A172 (cell line): ENCODE results near the gene NF2. TPM values are rescaled to one million over a fixed set of nuclear protein-coding genes. Genes with fewer than 3 reads are reported as not detected.

Source experiments
- DNase-seq: peaks from one replicate; pipeline ENCODE4 v3.0.0-alpha.2; 2015; ENCODE audit warnings: low spot score
- total RNA-seq: library from RNA; depleted of rRNA; stranded (reverse); fragments of >200 nt; shearing (Covaris generic); gene quantifications from 2 replicates; pipeline ENCODE4 v1.2.3, GENCODE V29; 2014

The NF2 gene
- total RNA-seq, 1 experiment from 2014 or later, result 3.7 TPM

DNA sequence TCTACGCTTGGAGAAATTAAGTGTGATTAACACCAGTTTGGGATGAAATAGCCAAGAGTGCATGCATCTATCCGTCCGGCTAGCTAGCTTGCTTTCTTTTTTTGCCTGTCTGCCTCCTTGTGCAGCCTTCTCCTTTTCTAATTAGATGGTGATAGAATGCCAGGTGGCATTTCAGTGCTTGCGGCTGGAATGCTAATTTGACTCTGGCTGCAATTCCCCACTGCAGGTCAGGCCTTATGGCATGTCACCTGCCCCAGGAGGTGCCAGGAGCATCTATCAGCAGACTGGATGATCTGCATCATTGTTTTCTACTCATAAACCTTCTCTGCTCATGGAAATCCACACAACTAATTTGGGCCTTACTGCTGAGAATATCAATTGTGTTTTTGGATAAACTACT lies 65.2 kb downstream of the NF2 start:
- DNase-seq, result no peak

DNA sequence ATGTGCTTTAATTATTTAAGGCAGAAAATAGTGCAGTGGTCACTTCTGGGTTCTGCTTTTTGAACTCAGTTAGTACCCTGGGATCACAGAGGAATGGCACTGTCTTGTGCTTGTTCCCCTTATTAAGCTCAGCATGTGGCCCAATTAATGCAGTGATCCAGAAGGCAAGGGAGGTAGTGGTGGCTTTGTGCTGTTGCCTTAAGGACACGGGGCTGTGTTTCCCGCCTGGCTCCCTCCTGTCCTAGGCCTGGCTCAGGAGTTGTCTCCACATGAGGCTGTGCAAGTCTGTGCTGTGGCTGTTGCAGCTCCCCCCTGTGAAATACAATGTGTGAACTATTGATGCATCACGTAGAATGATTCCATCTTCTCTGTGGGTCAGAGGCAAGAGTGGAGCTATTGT lies 67.2 kb downstream of the NF2 start:
- DNase-seq, result no peak

DNA sequence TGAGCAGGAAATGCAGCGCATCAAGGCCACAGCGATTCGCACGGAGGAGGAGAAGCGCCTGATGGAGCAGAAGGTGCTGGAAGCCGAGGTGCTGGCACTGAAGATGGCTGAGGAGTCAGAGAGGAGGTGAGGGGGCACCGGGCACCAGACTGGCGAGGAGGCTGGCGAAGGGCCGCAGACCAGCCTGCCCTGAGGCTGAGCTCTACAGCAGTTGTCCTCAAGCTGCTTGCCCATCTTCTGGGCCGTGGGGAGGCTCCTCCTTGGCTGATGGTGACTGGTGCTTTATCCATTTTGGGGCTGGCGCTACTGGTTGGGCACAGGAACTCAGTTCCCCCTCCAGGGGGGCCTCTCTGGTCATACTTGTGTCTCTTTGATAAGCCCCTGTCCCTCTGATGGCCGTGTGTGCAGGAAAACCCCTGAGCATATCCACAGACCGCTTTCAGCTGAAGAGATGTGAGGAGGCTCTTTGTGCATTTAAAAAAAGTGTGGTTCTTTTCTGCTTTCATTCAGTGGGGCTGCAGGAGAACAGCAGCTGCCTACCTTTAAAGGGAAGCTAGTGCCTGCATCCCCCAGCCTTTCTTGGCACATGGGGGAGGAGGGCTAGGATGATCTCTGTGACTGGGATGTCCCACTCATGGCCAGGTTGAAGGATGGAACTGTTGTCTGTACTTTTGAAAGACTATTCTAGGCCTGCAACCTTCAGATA lies 70.1 kb downstream of the NF2 start:
- DNase-seq, result no peak

DNA sequence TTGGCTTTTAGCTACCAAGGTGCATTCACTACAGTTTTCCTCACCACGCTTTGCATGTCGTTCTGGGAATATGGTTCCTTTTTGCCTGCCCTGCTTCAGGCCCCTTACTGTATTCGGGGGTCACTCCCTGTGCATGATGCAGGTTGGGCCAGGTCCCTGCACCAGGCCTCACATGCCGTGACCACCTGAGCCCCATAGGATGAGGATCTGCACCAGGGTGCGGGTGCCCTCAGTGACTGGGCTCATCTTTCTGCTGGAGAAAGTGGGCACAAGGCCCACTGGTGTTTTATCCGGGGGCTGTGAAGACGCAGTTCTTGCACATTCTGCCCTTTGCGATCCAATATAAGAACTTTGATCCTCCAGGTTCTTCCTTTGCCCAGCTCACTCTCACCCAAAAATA lies 70.7 kb downstream of the NF2 start:
- DNase-seq, result no peak

DNA sequence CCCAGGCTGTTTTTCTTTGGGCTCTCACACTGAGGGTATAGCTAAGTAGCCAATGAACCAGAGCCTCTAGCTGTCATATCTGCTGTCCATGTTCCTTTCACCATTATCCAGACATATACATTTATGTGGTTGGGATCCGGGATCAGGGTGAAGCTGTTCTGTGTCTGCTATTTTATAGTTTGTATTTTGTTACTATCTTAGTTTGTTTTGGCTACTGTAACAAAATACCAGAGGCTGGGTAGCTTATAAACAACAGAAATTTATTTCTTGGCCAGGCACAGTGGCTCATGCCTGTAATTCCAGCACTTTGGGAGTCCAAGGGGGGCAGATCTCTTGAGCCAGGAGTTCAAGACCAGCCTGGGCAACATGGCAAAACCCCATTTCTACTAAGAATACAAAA lies 75.9 kb downstream of the NF2 start:
- DNase-seq, result no peak

DNA sequence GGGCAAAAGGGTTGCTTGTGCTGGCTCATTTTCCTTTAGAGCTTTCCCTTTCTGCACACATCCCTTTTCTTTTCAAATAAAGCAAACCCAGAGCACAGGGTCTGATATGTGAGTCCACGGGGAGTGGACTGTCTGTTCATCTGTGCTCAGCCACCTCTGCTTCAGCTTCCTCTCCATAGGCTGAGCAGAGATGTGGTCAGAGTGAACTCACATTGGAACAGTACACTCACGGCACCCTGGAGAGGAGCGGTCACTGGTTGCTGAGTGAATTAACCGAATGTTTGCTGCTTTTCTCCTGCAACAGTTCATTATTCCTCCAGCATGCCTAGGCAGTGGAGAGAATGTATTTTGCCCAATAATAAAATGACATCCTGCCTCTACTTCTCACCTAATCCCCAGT lies 80.1 kb downstream of the NF2 start:
- no peak for DNase-seq

DNA sequence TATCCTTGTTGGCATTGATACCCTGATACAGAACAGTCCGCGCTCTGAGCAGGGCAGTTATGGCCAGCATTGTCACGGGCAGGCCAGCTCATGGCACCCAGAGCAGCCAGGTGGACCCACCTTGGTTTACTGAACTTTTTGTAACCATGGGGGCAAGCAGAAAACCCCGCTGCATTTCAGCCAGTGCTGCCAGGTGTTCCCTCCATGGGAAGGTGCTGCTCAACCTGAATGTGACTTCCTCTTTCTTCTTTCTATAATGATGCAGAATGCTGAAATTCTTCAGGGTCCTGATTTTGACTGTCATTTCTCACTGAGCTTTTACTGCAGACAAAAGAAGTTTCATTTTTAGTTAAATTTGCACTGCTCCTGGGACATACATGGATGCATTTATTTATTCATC lies 80.8 kb downstream of the NF2 start:
- DNase-seq, result no peak

DNA sequence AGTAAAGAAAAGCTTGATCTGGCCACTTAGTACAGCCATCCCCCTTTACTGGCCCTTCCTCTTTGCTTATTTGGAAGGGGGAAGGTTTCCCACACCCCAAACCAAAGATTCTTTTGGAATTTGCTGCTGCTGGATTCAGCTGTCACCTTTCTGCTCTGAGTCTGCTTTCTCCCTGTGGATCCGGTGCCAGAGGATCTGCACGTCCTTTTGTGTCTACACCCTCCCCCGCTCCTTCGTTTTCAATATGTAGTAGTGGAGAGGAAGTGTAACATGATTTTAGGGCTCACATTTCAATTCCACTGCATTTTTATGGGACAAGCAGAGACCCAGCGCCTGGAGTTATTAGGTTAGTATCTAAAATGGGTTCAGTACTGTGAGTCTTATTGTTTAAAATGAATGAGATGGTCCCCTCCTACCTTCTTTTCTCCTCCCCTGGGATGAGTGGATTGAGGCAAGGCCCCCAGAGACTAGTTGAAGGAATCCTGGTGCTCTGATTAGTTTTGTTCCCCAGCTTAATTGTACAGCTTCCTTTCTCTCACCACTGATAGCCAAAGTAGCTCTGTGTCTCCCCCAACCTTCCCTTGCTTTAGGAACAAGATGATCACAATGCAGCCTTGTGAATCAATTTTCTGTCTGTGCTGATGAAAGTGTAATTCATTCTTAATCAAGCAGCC lies 85.9 kb downstream of the NF2 start:
- no peak for DNase-seq

DNA sequence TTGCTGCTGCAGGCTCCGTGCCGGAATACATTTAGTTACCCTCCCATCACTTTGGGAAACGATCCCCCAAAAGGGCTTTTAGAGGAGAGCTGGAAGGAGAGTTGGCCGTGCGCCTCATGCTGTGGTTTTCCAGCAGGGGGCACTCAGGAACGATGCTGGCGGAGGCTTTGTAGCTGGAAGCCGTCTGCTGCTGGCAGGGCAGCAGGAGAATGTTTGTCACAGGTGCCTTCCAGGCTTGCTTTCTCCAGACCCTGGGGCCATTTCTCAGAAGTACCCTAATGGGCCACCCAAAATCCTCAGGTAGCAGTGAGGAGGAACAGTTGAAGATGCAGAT lies 86.4 kb downstream of the NF2 start:
- peak; percentile 18 for DNase-seq

DNA sequence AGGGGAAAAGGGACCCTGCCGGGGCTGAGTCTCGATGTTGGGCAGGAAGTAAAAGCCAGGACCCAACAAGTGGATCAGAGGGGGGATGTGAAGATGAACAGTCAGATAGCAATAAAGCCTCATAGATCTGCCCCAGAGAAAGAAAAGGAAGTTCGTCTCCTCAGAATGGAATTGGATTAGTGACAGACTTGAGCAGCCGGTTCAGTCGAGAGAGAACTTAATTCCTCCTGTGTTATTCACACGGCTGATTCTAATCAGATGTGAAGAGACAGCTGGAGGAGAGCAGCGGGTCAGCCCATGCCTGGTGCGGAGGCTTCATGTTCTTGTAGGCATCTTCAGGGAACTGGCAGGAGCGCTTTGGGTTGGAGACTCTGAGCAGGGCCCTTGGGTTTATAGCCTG lies 87.0 kb downstream of the NF2 start:
- no peak for DNase-seq

DNA sequence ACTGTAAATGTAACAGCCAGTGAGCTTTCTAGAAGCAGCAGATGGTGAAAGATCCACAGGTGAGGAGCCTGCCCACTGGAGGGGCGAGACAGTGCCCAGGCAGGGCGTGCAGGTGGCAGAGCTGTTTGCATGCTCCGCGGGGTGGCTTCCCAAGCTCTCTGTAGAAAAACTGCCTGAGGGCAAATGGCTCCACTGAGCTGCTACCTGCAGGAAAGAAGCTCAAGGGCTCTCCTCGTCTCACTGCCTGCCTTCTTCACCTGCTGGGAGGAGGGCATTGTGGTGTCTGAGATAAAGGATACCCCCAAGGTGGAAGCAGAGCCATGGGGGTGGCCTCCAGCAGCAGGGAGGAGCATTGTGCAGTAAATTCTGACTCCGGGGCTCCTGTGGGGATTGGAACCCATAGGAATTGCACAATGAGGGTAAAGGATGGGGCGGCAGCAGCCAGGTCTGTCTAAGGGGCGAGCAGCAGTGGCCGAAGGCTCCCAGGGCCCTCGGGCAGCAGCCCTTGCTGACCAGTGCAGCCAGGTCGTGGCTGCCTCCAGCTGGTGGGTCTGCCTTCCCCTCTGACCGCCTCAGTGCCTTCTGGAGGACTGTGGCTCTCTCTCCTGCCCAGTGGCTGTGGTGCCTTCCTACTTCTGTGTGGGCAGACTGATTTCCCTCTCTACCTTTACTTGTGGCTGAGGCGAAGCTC lies 88.3 kb downstream of the NF2 start:
- DNase-seq, result no peak

DNA sequence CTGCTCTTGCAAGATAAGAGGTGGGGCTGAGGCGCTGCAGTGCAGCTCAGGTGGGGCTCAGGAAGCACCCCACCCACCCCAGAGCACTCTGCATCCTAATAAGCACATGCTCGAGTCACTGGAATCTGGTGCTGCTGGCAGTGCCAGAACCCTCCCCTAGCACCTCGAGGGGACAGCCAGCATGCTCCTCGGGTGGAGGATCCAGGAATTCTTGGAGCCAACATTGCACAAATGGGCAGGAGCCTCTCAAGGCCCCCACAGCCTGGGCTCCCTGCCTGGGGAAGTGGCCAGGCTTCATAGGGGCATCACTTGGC lies 88.9 kb downstream of the NF2 start:
- no peak for DNase-seq

DNA sequence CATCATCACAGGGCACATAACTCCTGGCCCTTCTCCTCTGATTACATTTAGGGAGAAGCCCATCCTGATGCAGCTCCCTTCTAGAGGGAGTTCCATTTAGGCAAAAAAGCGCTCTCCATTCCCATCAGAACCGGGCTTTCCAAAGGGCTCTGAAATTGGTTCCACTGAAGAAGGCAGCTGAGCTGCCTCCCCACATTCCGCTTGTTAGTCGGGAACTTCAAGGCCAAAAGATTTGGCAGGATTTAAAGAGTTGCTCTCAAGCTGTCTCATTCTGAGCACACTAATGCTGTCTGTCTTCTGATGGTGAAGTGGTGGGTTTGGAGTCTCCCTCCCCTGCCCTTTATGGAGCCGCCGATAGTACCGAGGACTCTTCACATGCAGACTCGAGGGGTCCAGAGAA lies 89.7 kb downstream of the NF2 start:
- no peak for DNase-seq

DNA sequence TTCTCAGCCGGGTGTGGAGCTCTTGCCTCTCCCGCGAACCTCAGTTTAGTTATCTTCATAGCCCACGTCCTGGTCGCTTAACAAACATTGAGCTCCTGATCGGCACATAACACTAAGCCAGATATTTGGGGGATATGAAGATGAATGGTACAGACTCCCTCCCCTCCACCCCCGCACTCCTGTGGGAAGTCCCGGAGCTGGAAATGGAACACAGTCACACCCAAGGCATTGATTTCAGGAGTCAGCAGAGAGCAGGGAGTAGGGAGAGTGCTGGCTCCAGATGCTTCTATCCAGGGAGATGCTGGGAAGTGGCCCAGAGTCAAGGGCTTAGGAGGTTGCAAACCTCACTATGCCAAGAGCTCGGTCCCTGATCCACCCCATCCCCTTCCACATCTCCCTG lies 90.2 kb downstream of the NF2 start:
- DNase-seq, result no peak

DNA sequence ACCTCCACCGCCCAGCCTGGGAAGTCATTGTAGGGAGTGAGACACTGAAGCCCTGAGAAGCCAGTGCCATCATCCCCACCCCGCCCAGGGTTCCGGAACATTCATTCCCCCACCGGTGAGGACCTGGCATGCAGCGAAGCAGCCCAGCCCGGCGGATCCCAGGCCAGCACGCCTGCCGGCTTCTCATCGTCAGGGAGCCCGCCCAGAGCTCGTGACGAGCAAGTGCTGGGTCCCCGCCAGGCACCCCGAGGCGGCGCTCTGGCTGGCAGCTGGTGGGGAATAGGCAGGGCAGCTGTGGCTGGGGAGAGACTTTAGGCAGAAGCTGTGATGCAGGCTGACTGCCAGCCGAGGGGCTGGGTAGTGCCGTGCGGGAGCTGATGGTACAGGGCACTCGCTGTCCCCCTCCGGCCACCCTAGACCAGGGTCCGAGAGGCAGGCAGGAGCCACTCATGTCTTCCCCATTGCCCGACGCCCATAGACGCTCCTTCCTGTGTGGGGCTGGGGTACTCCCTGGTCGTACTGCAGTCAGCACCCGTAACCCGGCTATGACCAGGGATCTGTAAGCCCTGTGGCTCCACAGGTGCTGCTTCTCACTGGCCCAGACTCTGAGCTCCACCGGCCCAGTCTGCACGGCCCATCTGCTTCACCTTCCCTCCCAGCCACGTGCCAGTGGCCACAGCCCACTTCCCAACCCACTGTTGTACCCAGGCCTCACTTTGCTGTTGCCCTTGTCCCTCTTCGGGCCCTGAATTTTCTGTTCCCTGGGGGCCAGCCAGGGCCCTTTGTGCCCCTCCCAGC lies 91.9 kb downstream of the NF2 start:
- DNase-seq, result peak; percentile 31

DNA sequence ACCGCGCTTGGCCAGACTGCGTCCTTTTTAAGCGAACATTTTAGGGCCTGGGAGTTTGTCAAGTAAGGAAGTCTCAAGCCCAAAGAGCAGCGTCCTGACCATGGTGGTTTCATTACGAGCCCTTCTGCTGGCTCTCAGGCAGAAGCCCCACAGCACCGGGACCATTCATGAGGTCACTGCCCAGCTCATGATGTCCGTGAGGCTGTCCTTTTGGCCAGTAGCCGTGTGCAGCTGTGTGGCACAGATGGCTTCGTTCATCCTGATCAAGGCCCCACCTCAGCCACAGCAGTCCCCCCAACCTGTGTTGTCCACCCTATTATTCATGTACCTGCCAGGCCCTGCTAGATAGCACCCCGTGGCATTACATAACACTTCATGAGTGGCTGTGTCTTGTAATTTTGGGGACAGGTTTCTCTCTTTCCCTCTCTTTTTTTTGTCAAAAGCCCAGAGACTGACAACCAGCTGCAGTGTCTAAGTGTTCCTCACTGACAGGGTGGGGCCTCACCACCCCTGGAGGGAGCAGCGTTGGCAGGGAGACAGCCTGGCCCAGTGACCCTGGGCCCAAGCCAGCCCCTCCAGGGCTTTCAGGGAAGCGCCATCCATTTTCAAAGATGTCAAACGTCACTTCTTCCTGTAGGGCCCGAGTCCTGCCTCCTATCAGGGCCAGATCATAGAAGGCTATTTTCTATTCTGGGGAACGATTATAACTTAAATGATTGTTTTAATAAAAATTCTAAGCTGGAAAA lies 94.6 kb downstream of the NF2 start:
- DNase-seq, result no peak

DNA sequence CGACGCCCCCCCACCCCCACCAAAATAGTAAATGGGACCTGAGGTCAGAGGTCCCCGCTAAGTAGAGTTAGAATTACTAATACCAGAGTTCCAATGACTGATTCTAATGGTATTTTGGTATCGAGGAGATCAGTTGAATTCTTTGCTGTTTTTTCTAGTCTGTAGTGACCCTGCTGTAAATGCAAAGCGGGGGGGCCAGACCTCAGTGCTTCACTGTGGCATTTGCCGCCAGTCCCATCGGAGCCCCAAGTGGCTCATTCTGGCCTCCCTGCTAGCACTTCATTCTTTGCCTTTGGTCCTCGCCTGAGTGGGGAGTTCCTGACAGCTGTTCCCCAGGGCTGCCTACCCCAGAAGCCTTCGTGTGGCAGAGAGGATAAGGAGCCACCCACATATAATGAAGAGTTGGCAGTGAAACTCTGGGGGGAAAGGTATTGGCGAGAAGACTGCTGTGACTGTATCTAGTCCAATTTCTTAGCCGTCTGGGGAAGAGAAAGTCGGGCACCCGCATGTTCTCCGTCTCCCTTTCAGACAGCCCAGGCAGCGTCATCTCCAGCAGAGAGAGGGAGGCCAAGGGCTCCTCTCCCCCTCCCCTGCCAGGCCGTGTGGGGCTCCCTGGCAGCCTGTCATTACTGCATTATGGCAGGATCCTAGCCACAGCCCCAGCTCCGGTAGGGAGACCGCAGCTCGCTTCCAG lies 96.9 kb downstream of the NF2 start:
- peak; percentile 21 for DNase-seq

DNA sequence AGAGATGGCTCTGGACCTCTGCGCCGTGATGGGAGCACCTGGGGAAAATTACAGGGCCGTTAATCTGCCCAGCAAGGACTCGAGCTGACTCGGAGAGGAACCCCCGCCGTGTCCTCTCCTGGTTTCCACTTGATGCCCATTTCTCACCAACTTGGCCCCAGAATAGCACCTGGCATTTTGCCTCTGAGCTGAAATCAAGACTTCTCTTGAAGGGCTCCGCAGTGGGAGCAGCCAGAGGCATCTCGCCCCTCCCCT lies 97.4 kb downstream of the NF2 start:
- DNase-seq, result peak; percentile 26

DNA sequence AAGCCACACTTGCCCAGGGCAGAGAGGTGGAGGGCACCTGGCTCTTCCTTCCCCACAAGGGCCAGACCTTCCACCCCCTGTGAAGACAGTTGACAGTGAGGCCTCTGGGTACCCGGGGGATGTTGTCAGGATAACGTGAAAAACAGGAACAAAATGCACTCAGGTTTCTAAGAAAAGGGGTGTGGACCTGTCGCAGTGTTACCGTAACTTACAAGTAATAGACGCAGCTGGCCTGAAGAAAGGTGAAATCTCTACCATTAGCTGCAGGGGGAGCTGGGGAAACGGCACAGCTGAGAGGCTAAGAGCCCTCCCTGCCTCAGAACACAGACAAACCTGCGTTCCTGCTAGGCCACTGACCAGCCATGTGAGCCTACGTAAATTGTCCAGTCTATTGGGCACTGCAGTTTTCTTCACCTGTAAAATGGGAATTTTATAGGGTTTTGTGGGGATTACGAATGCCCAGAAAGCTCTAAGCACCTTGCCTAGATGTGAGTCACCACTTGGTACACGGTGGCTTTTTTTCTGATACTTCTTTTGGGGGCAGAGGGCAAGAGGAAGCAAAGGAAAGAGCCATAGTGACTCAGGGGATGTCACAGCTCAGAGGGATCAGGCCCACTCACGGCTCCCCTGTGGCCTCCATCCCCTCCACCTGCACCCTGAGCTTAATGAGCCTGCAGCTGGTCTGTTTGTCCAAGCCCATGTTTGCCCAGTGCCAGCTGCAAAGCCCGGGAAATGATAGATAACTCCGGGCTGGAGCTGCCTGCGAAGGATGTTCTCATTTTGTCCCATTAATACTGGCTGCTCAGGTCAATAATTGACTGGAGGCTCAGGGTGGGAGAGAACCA lies 97.9 kb downstream of the NF2 start:
- peak; percentile 72 for DNase-seq

DNA sequence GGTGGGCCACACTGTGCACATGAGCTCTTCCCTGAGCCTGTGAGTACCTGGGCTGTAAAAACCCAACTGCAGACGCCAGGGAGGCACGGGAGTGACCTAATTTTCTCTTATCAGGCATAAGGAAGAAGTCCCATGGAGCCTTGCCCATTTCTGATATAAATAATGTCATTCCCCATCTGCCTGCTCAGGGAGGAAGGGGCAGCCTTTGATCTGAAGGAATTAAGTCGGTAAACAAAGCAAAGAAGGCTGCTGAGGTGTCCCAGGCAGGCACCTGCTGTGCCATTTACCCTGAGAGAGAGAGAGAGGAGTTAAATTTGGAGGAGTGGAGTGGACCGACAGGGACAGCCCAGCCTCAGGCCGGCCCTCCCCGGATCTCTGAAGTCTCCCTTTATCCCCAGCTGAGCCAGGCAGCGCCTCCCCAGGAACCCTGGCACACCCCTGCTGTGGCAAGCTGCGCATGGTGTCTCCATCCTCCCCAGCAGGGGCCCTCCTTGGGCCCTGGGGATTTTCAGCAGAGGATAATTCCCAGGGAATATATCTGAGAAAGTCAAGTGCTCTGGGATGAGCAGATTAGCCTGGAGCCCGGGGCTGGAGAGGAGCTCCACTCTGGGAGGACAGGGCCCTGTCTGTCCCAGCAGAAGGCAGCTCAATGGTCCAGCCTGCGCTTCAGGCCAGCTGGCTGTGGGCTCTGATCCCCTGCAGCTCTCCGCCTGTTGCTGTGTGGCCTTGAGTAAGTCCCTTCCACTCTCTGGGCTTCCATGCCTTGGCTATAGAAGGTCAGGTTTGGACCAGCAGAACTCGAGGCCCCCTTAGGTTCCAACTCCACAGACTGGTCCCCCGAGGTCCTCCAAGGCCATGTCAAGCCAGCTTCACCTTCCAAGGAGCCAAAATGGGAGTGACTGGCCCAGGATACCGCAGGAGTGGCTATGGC lies 98.8 kb downstream of the NF2 start:
- DNase-seq, result peak; percentile 47
